IMR-90 (cell line): Measurements from ENCODE around the gene ZNF621. TPM values are rescaled to one million over a fixed set of nuclear protein-coding genes. Genes with fewer than 3 reads are reported as not detected.

Source experiments
- ATAC-seq: fragments of 200-7000 bp; cut with Tn5 transposase; 2 replicates; pipeline ENCODE4 v1.9.1; 2020; ENCODE audit warnings: low read depth, mild to moderate bottlenecking, moderate library complexity
- BruUV-seq: library from RNA; stranded (reverse); fragments of 400-500 nt; replicated peaks from 2 replicates; lab custom pipeline; 2021; lab: Mats Ljungman, UMichigan
- CTCF ChIA-PET: fragments of 300-600 bp; formaldehyde crosslinking; extraction: SDS; loops from one replicate; lab custom pipeline; 2021; ENCODE audit warnings: antibody characterized with exemption; lab: Yijun Ruan, JAX
- POLR2A ChIA-PET: fragments of 300-600 bp; sonication (Branson Sonifier 250); formaldehyde crosslinking; loops from one replicate; lab custom pipeline; 2022; ENCODE audit warnings: antibody characterized with exemption; ENCODE audit not compliant: unreplicated experiment; lab: Charles Lee
- DNase-seq: peaks from one replicate; pipeline ENCODE4 v3.0.0; 2013
- H2AFZ ChIP-seq: replicated peaks from 2 replicates; pipeline ENCODE3; 2013; ENCODE audit warnings: low read length, mild to moderate bottlenecking; ENCODE audit not compliant: poor library complexity
- H2AK5ac ChIP-seq: 2 replicates; pipeline ENCODE4 v1.6.1; 2013; ENCODE audit warnings: low read depth, low read length, inconsistent platforms
- H2AK9ac ChIP-seq: replicated peaks from 2 replicates; pipeline ENCODE3; 2013; ENCODE audit warnings: mild to moderate bottlenecking, low read depth, low read length, moderate library complexity; ENCODE audit not compliant: poor library complexity
- H2BK120ac ChIP-seq: 2 replicates; pipeline ENCODE4 v1.6.1; 2013; ENCODE audit warnings: low read depth, low read length, inconsistent platforms
- H2BK15ac ChIP-seq: 3 replicates; pipeline ENCODE4 v1.6.1; 2013; ENCODE audit warnings: low read depth, low read length, inconsistent platforms
- H2BK20ac ChIP-seq: 2 replicates; pipeline ENCODE4 v1.6.1; 2013; ENCODE audit warnings: low read depth, mild to moderate bottlenecking, inconsistent platforms, low read length, moderate library complexity
- H2BK5ac ChIP-seq: 2 replicates; pipeline ENCODE4 v1.6.1; 2013; ENCODE audit warnings: mild to moderate bottlenecking, low read depth, low read length, inconsistent platforms; ENCODE audit not compliant: poor library complexity, severe bottlenecking
- H3K14ac ChIP-seq: replicated peaks from 2 replicates; pipeline ENCODE4 v1.6.1; 2013; ENCODE audit warnings: low read depth, low read length, inconsistent platforms
- H3K18ac ChIP-seq: 2 replicates; pipeline ENCODE4 v1.6.1; 2013; ENCODE audit warnings: low read depth, low read length, control low read depth
- H3K23ac ChIP-seq: 2 replicates; pipeline ENCODE4 v1.6.1; 2013; ENCODE audit warnings: low read depth, low read length, inconsistent platforms
- H3K27ac ChIP-seq: 2 replicates; pipeline ENCODE4 v1.5.1; 2013; ENCODE audit warnings: mild to moderate bottlenecking, control low read depth, low read length; ENCODE audit not compliant: insufficient read depth
- H3K27me3 ChIP-seq: 2 replicates; pipeline ENCODE4 v1.6.1; 2013; ENCODE audit warnings: low read length; ENCODE audit not compliant: control insufficient read depth, insufficient read depth
- H3K36me3 ChIP-seq: 2 replicates; pipeline ENCODE4 v1.6.1; 2013; ENCODE audit warnings: low read length, mixed read lengths; ENCODE audit not compliant: control insufficient read depth, insufficient read depth
- H3K4ac ChIP-seq: 2 replicates; pipeline ENCODE4 v1.6.1; 2013; ENCODE audit warnings: low read depth, low read length, inconsistent platforms
- H3K4me1 ChIP-seq: 2 replicates; pipeline ENCODE4 v1.6.1; 2013; ENCODE audit warnings: low read length, mixed read lengths; ENCODE audit not compliant: control insufficient read depth, insufficient read depth
- H3K4me2 ChIP-seq: 2 replicates; pipeline ENCODE4 v1.6.1; 2013; ENCODE audit warnings: low read depth, mild to moderate bottlenecking, control low read depth, low read length, moderate library complexity
- H3K4me3 ChIP-seq: 2 replicates; pipeline ENCODE4 v1.5.1; 2013; ENCODE audit warnings: low read depth, mild to moderate bottlenecking, control low read depth, low read length, moderate library complexity; ENCODE audit not compliant: insufficient read depth
- H3K56ac ChIP-seq: 2 replicates; pipeline ENCODE4 v1.6.1; 2013; ENCODE audit warnings: low read length, inconsistent platforms; ENCODE audit not compliant: insufficient read depth; ENCODE audit errors: extremely low read depth
- H3K79me1 ChIP-seq, 2 experiments: 2 replicates each; pipeline ENCODE4 v1.6.1; 2013; ENCODE audit warnings: low read length in 2 of 2, inconsistent platforms in 1 of 2, low read depth in 1 of 2
- H3K9ac ChIP-seq: 2 replicates; pipeline ENCODE4 v1.6.1; 2013; ENCODE audit warnings: low read depth, low read length, control low read depth
- H3K9me1 ChIP-seq: 2 replicates; pipeline ENCODE4 v1.6.1; 2013; ENCODE audit warnings: low read length, inconsistent platforms; ENCODE audit not compliant: insufficient read depth
- H3K9me3 ChIP-seq: 2 replicates; pipeline ENCODE4 v1.6.1; 2013; ENCODE audit warnings: low read length; ENCODE audit not compliant: control insufficient read depth, insufficient read depth
- H4K20me1 ChIP-seq: 2 replicates; pipeline ENCODE4 v1.6.1; 2013; ENCODE audit warnings: low read length, inconsistent platforms; ENCODE audit not compliant: insufficient read depth
- H4K5ac ChIP-seq: 2 replicates; pipeline ENCODE4 v1.6.1; 2013; ENCODE audit warnings: mild to moderate bottlenecking, low read depth, low read length, control low read depth
- H4K8ac ChIP-seq, 2 experiments: 2 replicates each; pipeline ENCODE4 v1.6.1; 2013; ENCODE audit warnings: low read depth in 2 of 2, low read length in 2 of 2, control low read depth in 1 of 2, inconsistent platforms in 1 of 2
- H4K91ac ChIP-seq: 2 replicates; pipeline ENCODE4 v1.6.1; 2013; ENCODE audit warnings: low read depth, low read length, inconsistent platforms; ENCODE audit not compliant: insufficient read depth
- MAFK ChIP-seq: IDR thresholded peaks from 2 replicates; pipeline ENCODE4 v1.6.1; 2012; ENCODE audit warnings: low read depth, low read length, improper control_type of control experiment
- RFX5 ChIP-seq: IDR thresholded peaks from 2 replicates; pipeline ENCODE4 v1.8.0; 2012; ENCODE audit warnings: low read depth, mild to moderate bottlenecking, low read length, moderate library complexity
- WGBS, 2 experiments: methylation state at CpG; one replicate each; pipeline versions ENCODE4 v1.1.5 to v1.1.7; 2013; ENCODE audit warnings: missing lambda C conversion rate in 2 of 2; ENCODE audit not compliant: insufficient read length in 1 of 2; ENCODE audit errors: extremely low coverage in 2 of 2; 5-methylcytosine and 5-hydroxymethylcytosine counted together
- dilution Hi-C: fragments of 300-500 bp; cut with HindIII; formaldehyde crosslinking; loops from one replicate; pipeline ENCODE4 v1.14.3; 2018; ENCODE audit warnings: low sequenced_read_pairs; ENCODE audit not compliant: unreplicated experiment
- in situ Hi-C: fragments of 300-500 bp; cut with MboI; formaldehyde crosslinking; loops from 3 replicates; pipeline ENCODE4 v1.14.3; 2019; ENCODE audit warnings: low sequenced_read_pairs, inconsistent platforms, mixed read lengths
- intact Hi-C: fragments of 100-400 bp; cut with micrococcal nuclease; formaldehyde crosslinking; loops from 2 replicates; pipeline ENCODE4 v1.10.0; 2022
- polyA plus RNA-seq, 3 experiments: library from polyadenylated mRNA; depleted of rRNA; stranded (reverse); fragments of >200 nt; gene quantifications; 2 replicates each; pipeline ENCODE4 v1.2.3, GENCODE V29; 2012; ENCODE audit warnings: low replicate concordance in 1 of 3
- total RNA-seq: library from RNA; depleted of rRNA; stranded (reverse); fragments of >200 nt; gene quantifications from 2 replicates; pipeline ENCODE4 v1.2.3, GENCODE V29; 2012

ZNF621 gene
- total and polyA plus RNA-seq, 2 of the 4 experiments (the other 2 are of a cell fraction) = 7.3 to 8.3 TPM

- H2BK120ac ChIP-seq = no peak overlapping the region
- in situ Hi-C loops = no loop called here
- no peak overlapping the region for H2AK5ac ChIP-seq
- BruUV-seq = no TSS peak
- H3K4me3 ChIP-seq = no peak overlapping the region
- no peak overlapping the region for H2BK20ac ChIP-seq
- ChIA-PET CTCF (no interaction called here), POLR2A (no interaction called here)
- no peaks in the 10 kb centered on the region for H4K20me1 ChIP-seq
- no peak overlapping the region for H4K91ac ChIP-seq
- no peaks in the 10 kb centered on the region for H3K9me3 ChIP-seq
- no peak overlapping the region for H3K4ac ChIP-seq
- DNase-seq = no peak
- WGBS, 2 experiments = no CpG with 5 or more reads among the region's 3 CpGs
- intact Hi-C loops = no loop called here
- H2AK9ac ChIP-seq = no peak overlapping the region
- dilution Hi-C loops = no loop called here
- H4K8ac ChIP-seq = no peak overlapping the region
- no peak overlapping the region for H3K23ac ChIP-seq
- H3K9me1 ChIP-seq = no peaks in the 10 kb centered on the region; the same call in 1 of the 2 replicates
- no peak overlapping the region for H3K4me2 ChIP-seq
- no peaks in the 10 kb centered on the region for H3K27me3 ChIP-seq
- H3K14ac ChIP-seq = no peak overlapping the region
- H2BK5ac ChIP-seq = no peak overlapping the region
- ATAC-seq = no peak
- H2AFZ ChIP-seq = no peak overlapping the region
- H3K79me1 ChIP-seq = peaks cover 14 to 15% of the 10 kb centered on the region in 2 experiments; a peak in 3 of 4 replicates
- H3K9ac ChIP-seq = no peak overlapping the region
- no peak overlapping the region for H3K56ac ChIP-seq
- H3K4me1 ChIP-seq = peaks cover 4% of the 10 kb centered on the region
- no peaks in the 10 kb centered on the region for H3K36me3 ChIP-seq
- TF ChIP-seq MAFK (peak; percentile 57), RFX5 (no peak)
- no peak overlapping the region for H2BK15ac ChIP-seq
- H3K27ac ChIP-seq = no peak overlapping the region
- H3K18ac ChIP-seq = no peak overlapping the region
- no peak overlapping the region for H4K5ac ChIP-seq
Measured at GRCh38 chr3:40521254-40521653, 3.5 kb upstream of the ZNF621 start.
